GM23338 (cell line): ENCODE results near the gene BPI. TPM values are rescaled to one million over a fixed set of nuclear protein-coding genes. Genes with fewer than 3 reads are reported as not detected.

Experiments
- ATAC-seq: fragments of 200-7000 bp; cut with Tn5 transposase; 3 replicates; pipeline ENCODE4 v1.9.1; 2020
- DNase-seq: peaks from one replicate; pipeline ENCODE4 v3.0.0-alpha.2; 2015; ENCODE audit warnings: low spot score
- H2AFZ ChIP-seq: fragments of 200-600 bp; sonication (generic); 2 replicates; pipeline ENCODE4 v1.8.0; 2016; ENCODE audit warnings: antibody characterized with exemption, mild to moderate bottlenecking, moderate library complexity
- H3F3A ChIP-seq: fragments of 200-600 bp; sonication (generic); replicated peaks from 2 replicates; pipeline ENCODE4 v1.8.0; 2017; ENCODE audit warnings: antibody characterized with exemption, mixed run types, low read depth
- H3K27ac ChIP-seq: fragments of 200-600 bp; sonication (generic); 2 replicates; pipeline ENCODE4 v1.6.1; 2016; ENCODE audit warnings: low read depth
- H3K27me3 ChIP-seq: fragments of 200-600 bp; sonication (generic); 2 replicates; pipeline ENCODE4 v1.8.0; 2016; ENCODE audit warnings: mild to moderate bottlenecking, mixed run types, moderate library complexity; ENCODE audit not compliant: insufficient read depth
- H3K36me3 ChIP-seq: fragments of 200-600 bp; sonication (generic); 2 replicates; pipeline ENCODE4 v1.8.0; 2016; ENCODE audit warnings: mild to moderate bottlenecking; ENCODE audit not compliant: insufficient read depth
- H3K4me1 ChIP-seq: fragments of 200-600 bp; sonication (generic); 2 replicates; pipeline ENCODE4 v1.8.0; 2016; ENCODE audit warnings: mild to moderate bottlenecking, moderate library complexity; ENCODE audit not compliant: insufficient read depth
- H3K4me2 ChIP-seq: fragments of 200-600 bp; sonication (generic); 2 replicates; pipeline ENCODE4 v1.7.1; 2017; ENCODE audit warnings: mixed run types
- H3K4me3 ChIP-seq: fragments of 200-600 bp; sonication (generic); 2 replicates; pipeline ENCODE4 v1.6.1; 2016; ENCODE audit warnings: mixed run types
- H3K79me2 ChIP-seq: fragments of 200-600 bp; sonication (generic); replicated peaks from 2 replicates; pipeline ENCODE4 v1.8.0; 2017; ENCODE audit warnings: mild to moderate bottlenecking; ENCODE audit not compliant: insufficient read depth
- H3K9me2 ChIP-seq: fragments of 200-600 bp; sonication (generic); 2 replicates; pipeline ENCODE4 v1.8.0; 2017; ENCODE audit not compliant: insufficient read depth
- H4K20me1 ChIP-seq: fragments of 200-600 bp; sonication (generic); replicated peaks from 2 replicates; pipeline ENCODE4 v1.8.0; 2017; ENCODE audit warnings: mild to moderate bottlenecking; ENCODE audit not compliant: insufficient read depth
- H3K27ac Mint-ChIP-seq: 2 replicates; pipeline ENCODE4 v1.8.0; 2020; ENCODE audit warnings: inconsistent platforms, mild to moderate bottlenecking, moderate library complexity, mixed read lengths
- H3K27me3 Mint-ChIP-seq: 3 replicates; pipeline ENCODE4 v1.8.0; 2022; ENCODE audit warnings: low read depth, mild to moderate bottlenecking, moderate library complexity, mixed read lengths, inconsistent platforms; ENCODE audit not compliant: insufficient read depth, poor library complexity
- H3K36me3 Mint-ChIP-seq: 3 replicates; pipeline ENCODE4 v1.8.0; 2021; ENCODE audit warnings: low read depth, mild to moderate bottlenecking, inconsistent platforms, moderate library complexity, mixed read lengths
- H3K4me1 Mint-ChIP-seq: 3 replicates; pipeline ENCODE4 v1.8.0; 2020; ENCODE audit warnings: mild to moderate bottlenecking, inconsistent platforms, mixed read lengths
- H3K4me3 Mint-ChIP-seq: 3 replicates; pipeline ENCODE4 v1.8.0; 2021; ENCODE audit warnings: moderate library complexity, mild to moderate bottlenecking, inconsistent platforms, mixed read lengths
- H3K9me3 Mint-ChIP-seq: 3 replicates; pipeline ENCODE4 v1.8.0; 2020; ENCODE audit warnings: moderate library complexity, mild to moderate bottlenecking, inconsistent platforms, mixed read lengths
- STAT1 ChIP-seq: IDR thresholded peaks from one replicate; pipeline ENCODE4 v1.6.1; 2016; ENCODE audit warnings: antibody characterized with exemption; ENCODE audit not compliant: unreplicated experiment
- polyA plus RNA-seq: library from polyadenylated mRNA; unstranded; fragments of >200 nt; fragmentation: Nextera tagmentation; extraction: Ambion mirVana; gene quantifications from 2 replicates; pipeline ENCODE4 v1.2.1, GENCODE V29; 2016
- total RNA-seq: library from RNA; depleted of rRNA; stranded (reverse); fragments of >200 nt; shearing (Covaris generic); gene quantifications from 2 replicates; pipeline ENCODE4 v1.2.3, GENCODE V29; 2014
- TF ChIP-seq, protein P1 (sequence below), 2 experiments: fragments of 200-600 bp in 1 of 2; sonication (generic) in 1 of 2; conservative IDR thresholded peaks; 2 replicates each; pipeline versions ENCODE4 v1.5.1 to v1.6.1; 2016 to 2017; ENCODE audit warnings: antibody characterized with exemption in 2 of 2, low read depth in 2 of 2, mild to moderate bottlenecking in 2 of 2, moderate library complexity in 1 of 2
- TF ChIP-seq, protein P2 (sequence below): IDR thresholded peaks from 2 replicates; pipeline ENCODE4 v1.6.1; 2016; ENCODE audit warnings: antibody characterized with exemption
- TF ChIP-seq, protein P3 (sequence below): fragments of 250-450 bp; sonication (Bioruptor Pico); IDR thresholded peaks from 2 replicates; pipeline ENCODE4 v1.5.0; 2020; ENCODE audit warnings: mild to moderate bottlenecking, moderate library complexity
- TF ChIP-seq, protein P4 (sequence below): IDR thresholded peaks from one replicate; pipeline ENCODE4 v1.6.1; 2018; ENCODE audit warnings: antibody characterized with exemption; ENCODE audit not compliant: unreplicated experiment

The BPI gene
- total and polyA plus RNA-seq, 2 experiments from 2014 or later, result not detected

DNA sequence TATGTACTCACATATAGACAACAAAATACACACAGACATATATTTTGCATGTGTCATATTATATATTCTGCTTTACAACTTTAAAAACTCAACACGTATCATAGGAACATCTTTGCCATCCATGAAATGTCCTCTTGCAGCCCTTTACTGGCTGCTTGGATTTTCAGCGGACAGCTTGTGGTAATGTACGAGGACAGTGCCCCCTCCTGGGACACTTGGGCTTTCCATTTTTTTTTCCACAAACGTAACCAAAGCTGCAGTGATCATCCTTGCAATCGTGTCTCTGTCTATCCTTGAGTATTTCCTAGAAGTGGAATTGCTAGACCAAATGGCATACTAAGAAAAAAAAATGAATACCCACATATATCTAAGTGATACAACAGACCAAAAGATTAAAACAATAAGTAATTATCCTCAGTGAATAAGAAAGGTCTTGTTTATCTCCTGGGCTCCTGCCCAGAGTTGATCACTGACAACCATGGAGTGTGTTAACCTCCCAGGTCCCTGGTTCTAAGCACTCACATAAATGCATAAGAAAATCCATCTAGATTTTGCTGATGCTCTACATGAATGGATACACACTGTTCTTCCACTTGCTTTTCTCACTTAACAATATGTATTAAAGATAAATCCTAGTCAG is 18.1 kb downstream of the BPI start:
- H3K4me3 Mint-ChIP-seq, result no peak overlapping the region
- no peak for TF ChIP-seq STAT1
- TF ChIP-seq, protein P1, sequence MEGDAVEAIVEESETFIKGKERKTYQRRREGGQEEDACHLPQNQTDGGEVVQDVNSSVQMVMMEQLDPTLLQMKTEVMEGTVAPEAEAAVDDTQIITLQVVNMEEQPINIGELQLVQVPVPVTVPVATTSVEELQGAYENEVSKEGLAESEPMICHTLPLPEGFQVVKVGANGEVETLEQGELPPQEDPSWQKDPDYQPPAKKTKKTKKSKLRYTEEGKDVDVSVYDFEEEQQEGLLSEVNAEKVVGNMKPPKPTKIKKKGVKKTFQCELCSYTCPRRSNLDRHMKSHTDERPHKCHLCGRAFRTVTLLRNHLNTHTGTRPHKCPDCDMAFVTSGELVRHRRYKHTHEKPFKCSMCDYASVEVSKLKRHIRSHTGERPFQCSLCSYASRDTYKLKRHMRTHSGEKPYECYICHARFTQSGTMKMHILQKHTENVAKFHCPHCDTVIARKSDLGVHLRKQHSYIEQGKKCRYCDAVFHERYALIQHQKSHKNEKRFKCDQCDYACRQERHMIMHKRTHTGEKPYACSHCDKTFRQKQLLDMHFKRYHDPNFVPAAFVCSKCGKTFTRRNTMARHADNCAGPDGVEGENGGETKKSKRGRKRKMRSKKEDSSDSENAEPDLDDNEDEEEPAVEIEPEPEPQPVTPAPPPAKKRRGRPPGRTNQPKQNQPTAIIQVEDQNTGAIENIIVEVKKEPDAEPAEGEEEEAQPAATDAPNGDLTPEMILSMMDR (conservative IDR thresholded peaks at IDR 0.05; ENCODE audit: low read depth in 2 of 2), result peak; percentile 79 to 87
- no peaks in the 10 kb centered on the region for H3F3A ChIP-seq
- H3K4me2 ChIP-seq, result no peak overlapping the region
- H3K4me3 ChIP-seq, result no peak overlapping the region
- DNase-seq, result peak; percentile 75
- H3K27me3 ChIP-seq, result no peaks in the 10 kb centered on the region
- ATAC-seq, result peak; percentile 71
- no peak overlapping the region for H2AFZ ChIP-seq
- no peak overlapping the region for H3K27ac ChIP-seq
- no peaks in the 10 kb centered on the region for H3K79me2 ChIP-seq
- no peaks in the 10 kb centered on the region for H3K9me3 Mint-ChIP-seq
- no peaks in the 10 kb centered on the region for H3K4me1 ChIP-seq
- H3K36me3 ChIP-seq, result no peaks in the 10 kb centered on the region
- no peaks in the 10 kb centered on the region for H3K36me3 Mint-ChIP-seq
- H3K4me1 Mint-ChIP-seq, result no peaks in the 10 kb centered on the region
- H3K27ac Mint-ChIP-seq, result no peak overlapping the region
- H4K20me1 ChIP-seq, result no peaks in the 10 kb centered on the region
- H3K9me2 ChIP-seq, result no peaks in the 10 kb centered on the region
- peaks cover 7% of the 10 kb centered on the region for H3K27me3 Mint-ChIP-seq

DNA sequence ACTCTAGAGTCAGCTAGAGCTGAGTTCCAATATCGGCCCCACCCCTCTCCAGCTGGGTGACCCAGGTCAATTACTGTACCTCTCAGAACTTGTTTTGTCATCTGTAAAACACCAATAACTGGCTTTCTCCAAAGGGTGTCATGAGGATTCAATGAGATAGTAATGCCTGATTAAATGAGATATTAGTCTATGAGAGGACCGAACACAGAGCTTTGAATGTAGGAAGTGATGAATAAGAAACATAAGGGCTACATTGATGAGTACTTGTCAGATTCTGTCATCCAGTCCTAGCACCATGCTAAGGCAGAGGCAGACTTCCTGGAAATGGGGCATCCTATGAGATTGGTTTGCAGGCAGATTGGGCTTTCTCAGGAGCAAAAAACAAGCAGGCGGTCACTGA is 20.2 kb downstream of the BPI start:
- H3K27ac Mint-ChIP-seq, result no peak overlapping the region
- TF ChIP-seq, protein P2, sequence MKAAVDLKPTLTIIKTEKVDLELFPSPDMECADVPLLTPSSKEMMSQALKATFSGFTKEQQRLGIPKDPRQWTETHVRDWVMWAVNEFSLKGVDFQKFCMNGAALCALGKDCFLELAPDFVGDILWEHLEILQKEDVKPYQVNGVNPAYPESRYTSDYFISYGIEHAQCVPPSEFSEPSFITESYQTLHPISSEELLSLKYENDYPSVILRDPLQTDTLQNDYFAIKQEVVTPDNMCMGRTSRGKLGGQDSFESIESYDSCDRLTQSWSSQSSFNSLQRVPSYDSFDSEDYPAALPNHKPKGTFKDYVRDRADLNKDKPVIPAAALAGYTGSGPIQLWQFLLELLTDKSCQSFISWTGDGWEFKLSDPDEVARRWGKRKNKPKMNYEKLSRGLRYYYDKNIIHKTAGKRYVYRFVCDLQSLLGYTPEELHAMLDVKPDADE, result no peak
- TF ChIP-seq, protein P1 (conservative IDR thresholded peaks at IDR 0.05; ENCODE audit: low read depth in 2 of 2), result no peak
- TF ChIP-seq STAT1, result no peak
- TF ChIP-seq, protein P3, sequence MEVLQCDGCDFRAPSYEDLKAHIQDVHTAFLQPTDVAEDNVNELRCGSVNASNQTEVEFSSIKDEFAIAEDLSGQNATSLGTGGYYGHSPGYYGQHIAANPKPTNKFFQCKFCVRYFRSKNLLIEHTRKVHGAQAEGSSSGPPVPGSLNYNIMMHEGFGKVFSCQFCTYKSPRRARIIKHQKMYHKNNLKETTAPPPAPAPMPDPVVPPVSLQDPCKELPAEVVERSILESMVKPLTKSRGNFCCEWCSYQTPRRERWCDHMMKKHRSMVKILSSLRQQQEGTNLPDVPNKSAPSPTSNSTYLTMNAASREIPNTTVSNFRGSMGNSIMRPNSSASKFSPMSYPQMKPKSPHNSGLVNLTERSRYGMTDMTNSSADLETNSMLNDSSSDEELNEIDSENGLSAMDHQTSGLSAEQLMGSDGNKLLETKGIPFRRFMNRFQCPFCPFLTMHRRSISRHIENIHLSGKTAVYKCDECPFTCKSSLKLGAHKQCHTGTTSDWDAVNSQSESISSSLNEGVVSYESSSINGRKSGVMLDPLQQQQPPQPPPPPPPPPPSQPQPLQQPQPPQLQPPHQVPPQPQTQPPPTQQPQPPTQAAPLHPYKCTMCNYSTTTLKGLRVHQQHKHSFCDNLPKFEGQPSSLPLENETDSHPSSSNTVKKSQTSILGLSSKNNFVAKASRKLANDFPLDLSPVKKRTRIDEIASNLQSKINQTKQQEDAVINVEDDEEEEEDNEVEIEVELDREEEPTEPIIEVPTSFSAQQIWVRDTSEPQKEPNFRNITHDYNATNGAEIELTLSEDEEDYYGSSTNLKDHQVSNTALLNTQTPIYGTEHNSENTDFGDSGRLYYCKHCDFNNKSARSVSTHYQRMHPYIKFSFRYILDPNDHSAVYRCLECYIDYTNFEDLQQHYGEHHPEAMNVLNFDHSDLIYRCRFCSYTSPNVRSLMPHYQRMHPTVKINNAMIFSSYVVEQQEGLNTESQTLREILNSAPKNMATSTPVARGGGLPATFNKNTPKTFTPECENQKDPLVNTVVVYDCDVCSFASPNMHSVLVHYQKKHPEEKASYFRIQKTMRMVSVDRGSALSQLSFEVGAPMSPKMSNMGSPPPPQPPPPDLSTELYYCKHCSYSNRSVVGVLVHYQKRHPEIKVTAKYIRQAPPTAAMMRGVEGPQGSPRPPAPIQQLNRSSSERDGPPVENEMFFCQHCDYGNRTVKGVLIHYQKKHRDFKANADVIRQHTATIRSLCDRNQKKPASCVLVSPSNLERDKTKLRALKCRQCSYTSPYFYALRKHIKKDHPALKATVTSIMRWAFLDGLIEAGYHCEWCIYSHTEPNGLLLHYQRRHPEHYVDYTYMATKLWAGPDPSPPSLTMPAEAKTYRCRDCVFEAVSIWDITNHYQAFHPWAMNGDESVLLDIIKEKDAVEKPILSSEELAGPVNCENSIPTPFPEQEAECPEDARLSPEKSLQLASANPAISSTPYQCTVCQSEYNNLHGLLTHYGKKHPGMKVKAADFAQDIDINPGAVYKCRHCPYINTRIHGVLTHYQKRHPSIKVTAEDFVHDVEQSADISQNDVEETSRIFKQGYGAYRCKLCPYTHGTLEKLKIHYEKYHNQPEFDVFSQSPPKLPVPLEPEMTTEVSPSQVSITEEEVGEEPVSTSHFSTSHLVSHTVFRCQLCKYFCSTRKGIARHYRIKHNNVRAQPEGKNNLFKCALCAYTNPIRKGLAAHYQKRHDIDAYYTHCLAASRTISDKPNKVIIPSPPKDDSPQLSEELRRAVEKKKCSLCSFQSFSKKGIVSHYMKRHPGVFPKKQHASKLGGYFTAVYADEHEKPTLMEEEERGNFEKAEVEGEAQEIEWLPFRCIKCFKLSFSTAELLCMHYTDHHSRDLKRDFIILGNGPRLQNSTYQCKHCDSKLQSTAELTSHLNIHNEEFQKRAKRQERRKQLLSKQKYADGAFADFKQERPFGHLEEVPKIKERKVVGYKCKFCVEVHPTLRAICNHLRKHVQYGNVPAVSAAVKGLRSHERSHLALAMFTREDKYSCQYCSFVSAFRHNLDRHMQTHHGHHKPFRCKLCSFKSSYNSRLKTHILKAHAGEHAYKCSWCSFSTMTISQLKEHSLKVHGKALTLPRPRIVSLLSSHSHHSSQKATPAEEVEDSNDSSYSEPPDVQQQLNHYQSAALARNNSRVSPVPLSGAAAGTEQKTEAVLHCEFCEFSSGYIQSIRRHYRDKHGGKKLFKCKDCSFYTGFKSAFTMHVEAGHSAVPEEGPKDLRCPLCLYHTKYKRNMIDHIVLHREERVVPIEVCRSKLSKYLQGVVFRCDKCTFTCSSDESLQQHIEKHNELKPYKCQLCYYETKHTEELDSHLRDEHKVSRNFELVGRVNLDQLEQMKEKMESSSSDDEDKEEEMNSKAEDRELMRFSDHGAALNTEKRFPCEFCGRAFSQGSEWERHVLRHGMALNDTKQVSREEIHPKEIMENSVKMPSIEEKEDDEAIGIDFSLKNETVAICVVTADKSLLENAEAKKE (CRISPR knock-in tag), result no peak
- TF ChIP-seq, protein P4, sequence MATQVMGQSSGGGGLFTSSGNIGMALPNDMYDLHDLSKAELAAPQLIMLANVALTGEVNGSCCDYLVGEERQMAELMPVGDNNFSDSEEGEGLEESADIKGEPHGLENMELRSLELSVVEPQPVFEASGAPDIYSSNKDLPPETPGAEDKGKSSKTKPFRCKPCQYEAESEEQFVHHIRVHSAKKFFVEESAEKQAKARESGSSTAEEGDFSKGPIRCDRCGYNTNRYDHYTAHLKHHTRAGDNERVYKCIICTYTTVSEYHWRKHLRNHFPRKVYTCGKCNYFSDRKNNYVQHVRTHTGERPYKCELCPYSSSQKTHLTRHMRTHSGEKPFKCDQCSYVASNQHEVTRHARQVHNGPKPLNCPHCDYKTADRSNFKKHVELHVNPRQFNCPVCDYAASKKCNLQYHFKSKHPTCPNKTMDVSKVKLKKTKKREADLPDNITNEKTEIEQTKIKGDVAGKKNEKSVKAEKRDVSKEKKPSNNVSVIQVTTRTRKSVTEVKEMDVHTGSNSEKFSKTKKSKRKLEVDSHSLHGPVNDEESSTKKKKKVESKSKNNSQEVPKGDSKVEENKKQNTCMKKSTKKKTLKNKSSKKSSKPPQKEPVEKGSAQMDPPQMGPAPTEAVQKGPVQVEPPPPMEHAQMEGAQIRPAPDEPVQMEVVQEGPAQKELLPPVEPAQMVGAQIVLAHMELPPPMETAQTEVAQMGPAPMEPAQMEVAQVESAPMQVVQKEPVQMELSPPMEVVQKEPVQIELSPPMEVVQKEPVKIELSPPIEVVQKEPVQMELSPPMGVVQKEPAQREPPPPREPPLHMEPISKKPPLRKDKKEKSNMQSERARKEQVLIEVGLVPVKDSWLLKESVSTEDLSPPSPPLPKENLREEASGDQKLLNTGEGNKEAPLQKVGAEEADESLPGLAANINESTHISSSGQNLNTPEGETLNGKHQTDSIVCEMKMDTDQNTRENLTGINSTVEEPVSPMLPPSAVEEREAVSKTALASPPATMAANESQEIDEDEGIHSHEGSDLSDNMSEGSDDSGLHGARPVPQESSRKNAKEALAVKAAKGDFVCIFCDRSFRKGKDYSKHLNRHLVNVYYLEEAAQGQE, result no peak

More for the DNA sequence above, 20.2 kb downstream of the BPI start:
- H3K9me2 ChIP-seq, result no peaks in the 10 kb centered on the region
- no peaks in the 10 kb centered on the region for H3K27me3 ChIP-seq
- no peak overlapping the region for H3K4me3 ChIP-seq
- Mint-ChIP-seq H3K27me3 (peaks cover 5% of the 10 kb centered on the region), H3K9me3 (no peaks in the 10 kb centered on the region), H3K4me1 (no peaks in the 10 kb centered on the region), H3K4me3 (no peak overlapping the region), H3K36me3 (no peaks in the 10 kb centered on the region)
- H3K79me2 ChIP-seq, result no peaks in the 10 kb centered on the region
- H4K20me1 ChIP-seq, result no peaks in the 10 kb centered on the region
- H3K36me3 ChIP-seq, result no peaks in the 10 kb centered on the region
- DNase-seq, result no peak
- no peak overlapping the region for H3K4me2 ChIP-seq
- H2AFZ ChIP-seq, result no peak overlapping the region
- no peak for ATAC-seq
- H3F3A ChIP-seq, result no peaks in the 10 kb centered on the region
- H3K4me1 ChIP-seq, result no peaks in the 10 kb centered on the region
- no peak overlapping the region for H3K27ac ChIP-seq
